ENCODE data around the gene PHC2. TPM values are rescaled to one million over a fixed set of nuclear protein-coding genes. Genes with fewer than 3 reads are reported as not detected.

PHC2 gene
- polyA plus RNA-seq, 1 donor (not counting 4 experiments of a cell fraction or from before 2014, with no cell fraction given), result 51.7 TPM

DNA sequence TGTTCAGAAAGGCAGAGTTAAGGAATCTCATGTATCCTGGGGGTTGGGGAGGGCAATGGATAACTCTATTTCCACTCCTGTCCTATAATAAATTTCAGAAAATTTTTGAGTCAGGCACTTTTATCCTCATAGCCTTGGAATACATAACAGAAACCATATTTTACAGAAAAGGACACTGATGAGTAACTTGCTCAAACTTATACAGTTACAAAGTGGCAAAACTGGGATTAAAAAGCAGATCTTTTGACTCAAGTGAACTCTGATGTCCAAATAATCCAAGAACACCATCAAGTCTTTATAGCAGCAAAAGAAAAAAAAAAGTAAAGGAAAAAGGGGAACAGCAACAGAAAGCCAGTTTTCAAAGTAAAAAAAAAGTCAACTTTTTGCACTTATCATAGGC, 36.9 kb downstream of the PHC2 start:
- Histone ChIP-seq H3K27ac (ENCODE audit: control insufficient read depth, insufficient read depth, low read length) (no peak overlapping the region), H3K9me1 (ENCODE audit: control insufficient read depth, extremely low read depth, insufficient read depth, low read length) (no peaks in the 10 kb centered on the region), H3K9ac (ENCODE audit: control insufficient read depth, extremely low read depth, insufficient read depth, low read length) (no peak overlapping the region), H3K4me3 (ENCODE audit: control insufficient read depth in 2 of 3, extremely low read depth in 1 of 3, insufficient read depth in 2 of 3, low read depth in 1 of 3, low read length in 3 of 3) (no peak overlapping the region), H3K4me1 (ENCODE audit: control insufficient read depth, extremely low read depth, insufficient read depth, low read length) (no peaks in the 10 kb centered on the region), H4K20me1 (ENCODE audit: control insufficient read depth, extremely low read depth, insufficient read depth, low read length) (no peaks in the 10 kb centered on the region), H2AFZ (ENCODE audit: control insufficient read depth, low read length) (no peak overlapping the region), H3K79me2 (ENCODE audit: control insufficient read depth, insufficient read depth, low read length) (peaks cover 21% of the 10 kb centered on the region), H3K36me3 (ENCODE audit: control insufficient read depth in 2 of 2, extremely low read depth in 1 of 2, insufficient read depth in 2 of 2, low read length in 2 of 2) (peaks cover 6 to 13% of the 10 kb centered on the region in 2 experiments), H3K27me3 (ENCODE audit: control insufficient read depth, extremely low read depth, insufficient read depth, low read length) (no peaks in the 10 kb centered on the region), H3K9me3 (ENCODE audit: control insufficient read depth, low read depth, low read length) (no peaks in the 10 kb centered on the region), H3K4me2 (ENCODE audit: control insufficient read depth, extremely low read depth, insufficient read depth, low read depth, low read length) (no peak overlapping the region)
- TF ChIP-seq EZH2 (IDR thresholded peaks at IDR 0.05; ENCODE audit: low read length), result no peak
- TF ChIP-seq, protein P1, sequence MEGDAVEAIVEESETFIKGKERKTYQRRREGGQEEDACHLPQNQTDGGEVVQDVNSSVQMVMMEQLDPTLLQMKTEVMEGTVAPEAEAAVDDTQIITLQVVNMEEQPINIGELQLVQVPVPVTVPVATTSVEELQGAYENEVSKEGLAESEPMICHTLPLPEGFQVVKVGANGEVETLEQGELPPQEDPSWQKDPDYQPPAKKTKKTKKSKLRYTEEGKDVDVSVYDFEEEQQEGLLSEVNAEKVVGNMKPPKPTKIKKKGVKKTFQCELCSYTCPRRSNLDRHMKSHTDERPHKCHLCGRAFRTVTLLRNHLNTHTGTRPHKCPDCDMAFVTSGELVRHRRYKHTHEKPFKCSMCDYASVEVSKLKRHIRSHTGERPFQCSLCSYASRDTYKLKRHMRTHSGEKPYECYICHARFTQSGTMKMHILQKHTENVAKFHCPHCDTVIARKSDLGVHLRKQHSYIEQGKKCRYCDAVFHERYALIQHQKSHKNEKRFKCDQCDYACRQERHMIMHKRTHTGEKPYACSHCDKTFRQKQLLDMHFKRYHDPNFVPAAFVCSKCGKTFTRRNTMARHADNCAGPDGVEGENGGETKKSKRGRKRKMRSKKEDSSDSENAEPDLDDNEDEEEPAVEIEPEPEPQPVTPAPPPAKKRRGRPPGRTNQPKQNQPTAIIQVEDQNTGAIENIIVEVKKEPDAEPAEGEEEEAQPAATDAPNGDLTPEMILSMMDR (optimal IDR thresholded peaks at IDR 0.05 in 1 of 3, IDR thresholded peaks at IDR 0.05 in 1 of 3, conservative IDR thresholded peaks at IDR 0.05 in 1 of 3; ENCODE audit: extremely low read depth in 1 of 3, insufficient read depth in 2 of 3, low read length in 3 of 3), result no peak
- dilution Hi-C loops (cut with MboI; ENCODE audit: extremely low pct_ligation_motif_present, low sequenced_read_pairs), result no loop called here
- FAIRE-seq (no peak), DNase-seq (ENCODE audit: low read depth, low spot score) (no peak)

DNA sequence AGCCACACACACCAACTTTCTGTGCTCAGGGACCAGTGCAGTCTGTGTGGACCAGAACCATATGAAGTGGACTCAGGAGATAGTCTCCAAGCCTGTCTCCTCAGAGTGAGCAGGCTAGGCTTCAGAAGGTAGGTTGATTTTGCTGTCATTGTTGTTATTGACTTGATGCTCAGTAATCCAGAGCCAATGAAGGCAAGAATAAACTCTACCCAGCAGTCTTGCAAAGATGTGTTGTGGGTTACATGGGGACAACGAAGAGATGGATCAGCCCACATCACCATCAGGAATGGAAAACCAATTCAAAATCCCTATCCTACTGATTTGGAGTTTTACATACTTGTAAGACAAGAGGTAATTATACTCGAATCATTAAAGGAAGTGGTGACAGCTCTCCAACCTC, 37.4 kb downstream of the PHC2 start:
- peaks cover 4 to 10% of the 10 kb centered on the region in 2 experiments for H3K36me3 ChIP-seq (ENCODE audit: control insufficient read depth in 2 of 2, extremely low read depth in 1 of 2, insufficient read depth in 2 of 2, low read length in 2 of 2)
- H3K4me3 ChIP-seq (ENCODE audit: control insufficient read depth in 2 of 3, extremely low read depth in 1 of 3, insufficient read depth in 2 of 3, low read depth in 1 of 3, low read length in 3 of 3), result no peak overlapping the region
- no peaks in the 10 kb centered on the region for H3K27me3 ChIP-seq (ENCODE audit: control insufficient read depth, extremely low read depth, insufficient read depth, low read length)
- TF ChIP-seq EZH2 (IDR thresholded peaks at IDR 0.05; ENCODE audit: low read length), result no peak
- TF ChIP-seq, protein P1 (optimal IDR thresholded peaks at IDR 0.05 in 1 of 3, IDR thresholded peaks at IDR 0.05 in 1 of 3, conservative IDR thresholded peaks at IDR 0.05 in 1 of 3; ENCODE audit: extremely low read depth in 1 of 3, insufficient read depth in 2 of 3, low read length in 3 of 3), result no peak
- no peak for DNase-seq (ENCODE audit: low read depth, low spot score)
- no peak overlapping the region for H3K9ac ChIP-seq (ENCODE audit: control insufficient read depth, extremely low read depth, insufficient read depth, low read length)
- no peaks in the 10 kb centered on the region for H3K9me1 ChIP-seq (ENCODE audit: control insufficient read depth, extremely low read depth, insufficient read depth, low read length)
- H3K9me3 ChIP-seq (ENCODE audit: control insufficient read depth, low read depth, low read length), result no peaks in the 10 kb centered on the region
- no peak overlapping the region for H3K27ac ChIP-seq (ENCODE audit: control insufficient read depth, insufficient read depth, low read length)
- H3K4me2 ChIP-seq (ENCODE audit: control insufficient read depth, extremely low read depth, insufficient read depth, low read depth, low read length), result no peak overlapping the region
- no peak for FAIRE-seq
- dilution Hi-C loops (cut with MboI; ENCODE audit: extremely low pct_ligation_motif_present, low sequenced_read_pairs), result no loop called here
- H2AFZ ChIP-seq (ENCODE audit: control insufficient read depth, low read length), result no peak overlapping the region
- H4K20me1 ChIP-seq (ENCODE audit: control insufficient read depth, extremely low read depth, insufficient read depth, low read length), result no peaks in the 10 kb centered on the region
- H3K4me1 ChIP-seq (ENCODE audit: control insufficient read depth, extremely low read depth, insufficient read depth, low read length), result no peaks in the 10 kb centered on the region
- peaks cover 17% of the 10 kb centered on the region for H3K79me2 ChIP-seq (ENCODE audit: control insufficient read depth, insufficient read depth, low read length)
